ENCODE measurements around the gene ACTN4. TPM values are rescaled to one million over a fixed set of nuclear protein-coding genes. Genes with fewer than 3 reads are reported as not detected.

Gene ACTN4
- total and polyA plus RNA-seq, 10 of the 15 experiments (the other 5 are each of a cell fraction or from before 2014, with no cell fraction given): 2.4 to 293 (median 72.5) TPM

DNA sequence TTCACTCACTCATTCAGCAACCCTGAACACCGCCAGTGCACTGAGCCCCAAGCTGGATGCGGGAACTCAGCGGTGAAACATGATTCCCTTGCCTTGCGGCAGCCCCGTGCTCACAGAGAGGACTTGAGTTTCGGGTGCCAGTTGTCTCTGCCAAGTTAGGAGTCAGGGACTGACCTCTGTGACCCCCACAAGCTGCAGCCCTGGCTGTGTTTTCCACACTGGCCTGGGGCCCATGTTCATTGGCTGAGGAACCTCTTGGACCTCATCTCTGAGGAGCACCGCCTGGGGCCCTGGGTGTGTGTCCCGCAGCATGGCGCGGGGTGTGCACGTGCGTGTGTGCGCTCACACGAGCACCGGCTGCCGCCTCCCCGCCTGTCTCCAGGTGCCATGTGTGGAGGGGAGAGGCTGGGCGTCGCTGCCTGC is 65.8 kb downstream of the ACTN4 start:
- H3K4me2 ChIP-seq (ENCODE audit: control insufficient read depth, insufficient read depth): no peak overlapping the region
- H3K27ac ChIP-seq (ENCODE audit: control insufficient read depth, insufficient read depth): no peak overlapping the region
- TF ChIP-seq, protein P1, sequence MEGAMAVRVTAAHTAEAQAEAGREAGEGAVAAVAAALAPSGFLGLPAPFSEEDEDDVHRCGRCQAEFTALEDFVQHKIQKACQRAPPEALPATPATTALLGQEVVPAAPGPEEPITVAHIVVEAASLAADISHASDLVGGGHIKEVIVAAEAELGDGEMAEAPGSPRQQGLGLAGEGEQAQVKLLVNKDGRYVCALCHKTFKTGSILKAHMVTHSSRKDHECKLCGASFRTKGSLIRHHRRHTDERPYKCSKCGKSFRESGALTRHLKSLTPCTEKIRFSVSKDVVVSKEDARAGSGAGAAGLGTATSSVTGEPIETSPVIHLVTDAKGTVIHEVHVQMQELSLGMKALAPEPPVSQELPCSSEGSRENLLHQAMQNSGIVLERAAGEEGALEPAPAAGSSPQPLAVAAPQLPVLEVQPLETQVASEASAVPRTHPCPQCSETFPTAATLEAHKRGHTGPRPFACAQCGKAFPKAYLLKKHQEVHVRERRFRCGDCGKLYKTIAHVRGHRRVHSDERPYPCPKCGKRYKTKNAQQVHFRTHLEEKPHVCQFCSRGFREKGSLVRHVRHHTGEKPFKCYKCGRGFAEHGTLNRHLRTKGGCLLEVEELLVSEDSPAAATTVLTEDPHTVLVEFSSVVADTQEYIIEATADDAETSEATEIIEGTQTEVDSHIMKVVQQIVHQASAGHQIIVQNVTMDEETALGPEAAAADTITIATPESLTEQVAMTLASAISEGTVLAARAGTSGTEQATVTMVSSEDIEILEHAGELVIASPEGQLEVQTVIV (IDR thresholded peaks at IDR 0.05; ENCODE audit: borderline replicate concordance, partially characterized antibody): no peak
- TF ChIP-seq, protein P2, sequence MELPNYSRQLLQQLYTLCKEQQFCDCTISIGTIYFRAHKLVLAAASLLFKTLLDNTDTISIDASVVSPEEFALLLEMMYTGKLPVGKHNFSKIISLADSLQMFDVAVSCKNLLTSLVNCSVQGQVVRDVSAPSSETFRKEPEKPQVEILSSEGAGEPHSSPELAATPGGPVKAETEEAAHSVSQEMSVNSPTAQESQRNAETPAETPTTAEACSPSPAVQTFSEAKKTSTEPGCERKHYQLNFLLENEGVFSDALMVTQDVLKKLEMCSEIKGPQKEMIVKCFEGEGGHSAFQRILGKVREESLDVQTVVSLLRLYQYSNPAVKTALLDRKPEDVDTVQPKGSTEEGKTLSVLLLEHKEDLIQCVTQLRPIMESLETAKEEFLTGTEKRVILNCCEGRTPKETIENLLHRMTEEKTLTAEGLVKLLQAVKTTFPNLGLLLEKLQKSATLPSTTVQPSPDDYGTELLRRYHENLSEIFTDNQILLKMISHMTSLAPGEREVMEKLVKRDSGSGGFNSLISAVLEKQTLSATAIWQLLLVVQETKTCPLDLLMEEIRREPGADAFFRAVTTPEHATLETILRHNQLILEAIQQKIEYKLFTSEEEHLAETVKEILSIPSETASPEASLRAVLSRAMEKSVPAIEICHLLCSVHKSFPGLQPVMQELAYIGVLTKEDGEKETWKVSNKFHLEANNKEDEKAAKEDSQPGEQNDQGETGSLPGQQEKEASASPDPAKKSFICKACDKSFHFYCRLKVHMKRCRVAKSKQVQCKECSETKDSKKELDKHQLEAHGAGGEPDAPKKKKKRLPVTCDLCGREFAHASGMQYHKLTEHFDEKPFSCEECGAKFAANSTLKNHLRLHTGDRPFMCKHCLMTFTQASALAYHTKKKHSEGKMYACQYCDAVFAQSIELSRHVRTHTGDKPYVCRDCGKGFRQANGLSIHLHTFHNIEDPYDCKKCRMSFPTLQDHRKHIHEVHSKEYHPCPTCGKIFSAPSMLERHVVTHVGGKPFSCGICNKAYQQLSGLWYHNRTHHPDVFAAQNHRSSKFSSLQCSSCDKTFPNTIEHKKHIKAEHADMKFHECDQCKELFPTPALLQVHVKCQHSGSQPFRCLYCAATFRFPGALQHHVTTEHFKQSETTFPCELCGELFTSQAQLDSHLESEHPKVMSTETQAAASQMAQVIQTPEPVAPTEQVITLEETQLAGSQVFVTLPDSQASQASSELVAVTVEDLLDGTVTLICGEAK (IDR thresholded peaks at IDR 0.05; ENCODE audit: borderline replicate concordance): no peak
- TF ChIP-seq CBX5 (IDR thresholded peaks at IDR 0.05; ENCODE audit: low read depth) (no peak), SPI1 (IDR thresholded peaks at IDR 0.05; ENCODE audit: borderline replicate concordance, insufficient read depth, low read depth, low read length) (no peak)
- TF ChIP-seq, protein P3, sequence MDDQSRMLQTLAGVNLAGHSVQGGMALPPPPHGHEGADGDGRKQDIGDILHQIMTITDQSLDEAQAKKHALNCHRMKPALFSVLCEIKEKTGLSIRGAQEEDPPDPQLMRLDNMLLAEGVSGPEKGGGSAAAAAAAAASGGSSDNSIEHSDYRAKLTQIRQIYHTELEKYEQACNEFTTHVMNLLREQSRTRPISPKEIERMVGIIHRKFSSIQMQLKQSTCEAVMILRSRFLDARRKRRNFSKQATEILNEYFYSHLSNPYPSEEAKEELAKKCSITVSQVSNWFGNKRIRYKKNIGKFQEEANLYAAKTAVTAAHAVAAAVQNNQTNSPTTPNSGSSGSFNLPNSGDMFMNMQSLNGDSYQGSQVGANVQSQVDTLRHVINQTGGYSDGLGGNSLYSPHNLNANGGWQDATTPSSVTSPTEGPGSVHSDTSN (IDR thresholded peaks at IDR 0.05; ENCODE audit: insufficient replicate concordance, low read depth, low read length): no peak
- no peaks in the 10 kb centered on the region for H3K9me3 ChIP-seq (replicated peaks; ENCODE audit: control insufficient read depth, insufficient read depth, low read length)
- WGBS (ENCODE audit: insufficient coverage, insufficient replicate concordance, low lambda C conversion rate, missing lambda C conversion rate): 97% methylated on average over 17 of the region's 19 CpGs
- no peak overlapping the region for H3K4me3 ChIP-seq
- POLR2A ChIA-PET: no interaction called here
- no peaks in the 10 kb centered on the region for H3K4me1 ChIP-seq (ENCODE audit: control insufficient read depth, insufficient read depth, low read length)
- no peak overlapping the region for H2AFZ ChIP-seq (ENCODE audit: control insufficient read depth, low read depth, low read length)
- H3K79me2 ChIP-seq (ENCODE audit: control insufficient read depth, insufficient read depth, low read length): no peaks in the 10 kb centered on the region
- no peak overlapping the region for H3K9ac ChIP-seq (ENCODE audit: control insufficient read depth, insufficient read depth, low read length)
- SMC1A ChIA-PET (ENCODE audit: uncharacterized antibody, unreplicated experiment): no interaction called here
- peaks cover 18 to 47% of the 10 kb centered on the region in 2 experiments for H3K36me3 ChIP-seq (ENCODE audit: control insufficient read depth in 2 of 2, insufficient read depth in 2 of 2, low read length in 1 of 2)
- RAD21 ChIA-PET (ENCODE audit: unreplicated experiment): no interaction called here
- DNase-seq (ENCODE audit: low read depth, low spot score) (no peak), FAIRE-seq (no peak), ATAC-seq (no peak)
- no peaks in the 10 kb centered on the region for H4K20me1 ChIP-seq (ENCODE audit: control insufficient read depth, insufficient read depth)
- in situ Hi-C loops (cut with MboI): no loop called here
- BruUV-seq (replicated peaks): no TSS peak
- intact Hi-C loops (cut with micrococcal nuclease; ENCODE audit: unreplicated experiment): no loop called here
- CTCF ChIA-PET: no interaction called here
- H3K27me3 ChIP-seq (replicated peaks in 1 of 2; ENCODE audit: control insufficient read depth in 2 of 2, insufficient read depth in 2 of 2, low read length in 1 of 2): no peaks in the 10 kb centered on the region

Data from GM12878 (cell line).